CD4-positive, alpha-beta T cell treated with Interleukin-12 subunit alpha and Interleukin-12 subunit beta, for 1 hour (primary cell): ENCODE measurements around the gene ANAPC2.

ENCODE experiments used
- DNase-seq: peaks from one replicate; pipeline ENCODE4 v3.0.0-alpha.2; 2020

The ANAPC2 gene

DNA sequence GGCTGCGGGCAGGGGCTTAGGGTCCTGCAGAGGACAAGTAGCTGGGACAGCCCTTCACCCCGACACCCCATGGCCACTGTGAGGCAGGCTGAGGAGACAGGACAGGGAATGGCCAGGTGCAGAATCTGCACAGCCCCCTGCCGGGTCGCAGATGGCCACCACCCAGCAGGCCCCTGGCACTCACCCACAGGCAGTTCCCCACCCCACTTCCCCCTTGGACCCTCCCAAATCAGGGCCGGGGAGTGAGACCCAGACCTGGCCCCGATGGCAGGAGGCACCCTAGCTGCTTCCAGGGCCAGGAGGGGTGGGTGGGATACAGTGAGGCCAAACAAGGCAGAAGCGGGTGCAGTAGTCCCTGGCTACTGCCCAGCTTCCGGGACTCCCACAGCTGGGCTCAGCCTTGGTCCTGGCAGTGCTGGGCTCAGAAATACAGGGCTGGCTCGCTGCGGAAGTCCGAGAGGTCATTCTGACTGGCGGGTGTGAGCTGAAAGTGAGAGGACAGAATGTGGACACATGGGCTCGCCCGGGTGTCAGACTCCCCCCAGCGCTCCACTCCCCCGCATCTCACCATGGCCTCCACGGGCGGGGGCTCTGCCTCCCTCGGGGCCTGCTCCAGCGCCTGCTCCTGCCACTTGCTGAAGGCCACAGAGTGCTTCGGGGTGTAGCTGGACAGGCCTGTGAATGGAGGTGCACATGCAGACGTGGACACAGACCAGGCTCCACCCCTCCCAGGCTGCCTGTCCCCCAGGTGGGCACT lies 3.5 kb upstream of the ANAPC2 start:
- DNase-seq: no peak

DNA sequence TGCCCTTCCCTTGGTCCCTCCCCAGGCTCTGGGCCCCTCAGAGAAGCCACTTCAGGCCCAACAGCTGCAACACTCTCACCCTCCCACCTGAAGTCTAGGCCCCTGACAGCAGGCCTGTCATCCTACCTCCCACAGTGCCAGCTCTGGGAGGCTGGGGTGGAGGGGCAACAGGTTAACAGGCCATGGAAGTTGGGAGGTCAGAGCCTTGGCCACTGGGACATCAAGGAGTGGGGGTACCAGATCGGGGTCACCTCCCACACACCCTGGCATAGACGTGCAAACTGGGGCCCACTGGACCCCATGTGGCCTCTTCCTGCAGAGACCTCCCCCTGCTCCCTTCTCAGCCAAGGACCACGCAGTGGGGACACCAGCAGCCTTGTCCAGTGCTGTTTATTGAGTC lies 2.9 kb upstream of the ANAPC2 start:
- DNase-seq: no peak

GRCh38 chr9:137190315-137190856 lies 2.0 kb upstream of the ANAPC2 start:
- no peak for DNase-seq

DNA sequence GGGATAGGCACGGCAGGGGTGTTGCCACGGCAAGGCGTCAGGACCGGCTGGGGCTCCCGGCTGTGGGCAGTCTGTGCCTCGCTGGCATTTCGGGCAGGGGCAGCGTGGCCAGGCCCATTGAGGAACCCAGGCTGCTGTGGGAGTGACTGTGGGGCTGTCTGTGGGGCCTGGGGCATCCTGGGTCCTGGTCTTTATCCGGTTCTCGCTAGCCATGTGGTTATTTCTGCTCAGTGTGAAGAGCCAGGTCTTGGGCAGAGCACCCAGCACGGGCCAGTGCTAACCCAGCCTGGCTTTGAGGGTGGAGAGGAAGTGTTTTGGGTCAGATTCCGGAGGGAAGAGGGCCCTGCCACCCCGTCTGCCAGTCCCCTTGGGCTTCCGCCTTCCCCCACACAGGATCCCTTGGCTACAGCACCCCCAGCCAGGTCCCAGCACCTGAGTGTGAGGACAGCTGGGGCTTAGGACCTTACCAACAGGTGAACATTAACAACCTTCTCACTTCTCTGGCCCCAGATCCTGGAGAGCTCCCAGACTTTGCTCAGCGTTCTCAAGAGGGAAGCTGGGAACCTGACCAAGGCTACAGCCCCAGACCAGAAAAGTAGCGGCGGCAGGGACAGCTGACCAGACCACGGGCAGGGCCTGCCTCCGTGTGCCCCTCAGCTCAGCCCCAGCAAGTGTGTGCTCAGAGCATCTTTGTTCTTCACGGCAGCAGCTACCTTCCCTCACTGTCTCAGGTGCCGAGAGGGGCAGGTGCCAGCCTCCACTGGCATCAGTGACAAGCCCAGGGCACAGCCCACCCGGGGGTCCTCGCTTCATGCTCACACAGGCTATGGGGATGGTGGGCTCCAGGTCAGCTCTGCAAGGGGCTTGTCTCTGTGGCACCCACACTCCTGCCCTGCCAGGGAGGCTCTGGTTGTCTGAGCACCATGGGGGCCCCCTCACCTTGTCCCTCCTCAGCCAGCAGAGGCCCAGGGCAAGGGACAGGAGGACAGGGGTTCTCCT lies 1.2 kb upstream of the ANAPC2 start:
- DNase-seq: no peak

DNA sequence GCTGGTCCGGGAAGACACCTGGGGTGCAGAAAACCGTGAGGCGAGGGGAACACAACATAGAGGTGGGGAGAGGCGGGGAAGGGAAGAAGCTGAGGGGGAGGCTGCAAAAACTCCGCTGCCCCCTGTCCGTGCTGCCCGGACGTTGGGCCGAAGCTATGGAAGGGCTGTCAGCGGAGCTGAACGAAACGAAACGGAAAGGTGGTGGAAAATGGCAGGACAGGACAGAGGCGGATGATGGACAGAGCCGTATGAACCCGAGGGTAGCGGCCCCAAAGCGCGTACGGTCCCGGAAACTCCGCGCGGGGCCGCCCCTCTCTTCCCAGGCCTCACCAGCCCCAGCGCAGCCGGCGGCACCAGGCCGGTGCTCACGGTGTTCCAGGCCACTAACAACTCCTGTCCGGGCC lies 272 bp downstream of the ANAPC2 start:
- DNase-seq: no peak

GRCh38 chr9:137187386-137187785 lies 974 bp downstream of the ANAPC2 start:
- DNase-seq: no peak

DNA sequence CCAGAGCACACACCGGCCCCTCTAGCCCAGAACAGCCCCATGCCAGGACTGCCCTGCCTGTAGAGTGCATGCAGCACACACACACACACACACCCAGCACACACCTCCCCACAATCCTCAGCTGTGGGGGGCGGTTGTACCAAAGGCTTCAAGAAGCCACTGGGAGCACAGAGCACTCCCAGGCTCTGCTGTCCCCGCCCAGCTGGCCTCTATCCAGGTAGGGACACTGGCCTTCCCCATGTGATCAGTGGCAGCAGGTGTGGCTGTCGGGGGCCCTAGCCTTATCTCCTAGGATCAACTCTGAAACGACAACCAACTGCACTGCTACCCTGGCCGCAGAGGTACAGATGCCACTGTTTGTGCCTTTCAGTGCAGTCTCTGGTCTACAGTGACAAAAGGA lies 2.0 kb downstream of the ANAPC2 start:
- no peak for DNase-seq

DNA sequence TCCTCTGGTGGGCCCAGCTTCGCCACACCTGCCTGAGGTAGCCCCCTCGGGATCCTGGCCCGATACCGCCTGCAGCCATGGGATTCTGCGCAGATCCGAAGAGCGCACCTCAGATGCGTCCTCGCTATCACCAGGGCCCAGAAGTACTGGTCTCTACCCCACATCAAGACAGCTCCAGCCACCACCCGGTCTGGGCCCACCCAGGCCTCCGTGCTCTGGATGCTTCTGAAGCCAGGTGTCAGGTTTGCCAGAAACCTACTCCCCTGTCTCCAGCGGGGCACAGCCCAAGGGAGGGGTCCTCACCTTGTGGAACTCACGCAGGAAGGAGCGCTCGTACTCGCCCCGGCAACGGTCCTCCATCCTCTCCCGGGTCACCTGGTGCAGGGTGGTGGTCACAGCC lies 2.4 kb downstream of the ANAPC2 start:
- no peak for DNase-seq

DNA sequence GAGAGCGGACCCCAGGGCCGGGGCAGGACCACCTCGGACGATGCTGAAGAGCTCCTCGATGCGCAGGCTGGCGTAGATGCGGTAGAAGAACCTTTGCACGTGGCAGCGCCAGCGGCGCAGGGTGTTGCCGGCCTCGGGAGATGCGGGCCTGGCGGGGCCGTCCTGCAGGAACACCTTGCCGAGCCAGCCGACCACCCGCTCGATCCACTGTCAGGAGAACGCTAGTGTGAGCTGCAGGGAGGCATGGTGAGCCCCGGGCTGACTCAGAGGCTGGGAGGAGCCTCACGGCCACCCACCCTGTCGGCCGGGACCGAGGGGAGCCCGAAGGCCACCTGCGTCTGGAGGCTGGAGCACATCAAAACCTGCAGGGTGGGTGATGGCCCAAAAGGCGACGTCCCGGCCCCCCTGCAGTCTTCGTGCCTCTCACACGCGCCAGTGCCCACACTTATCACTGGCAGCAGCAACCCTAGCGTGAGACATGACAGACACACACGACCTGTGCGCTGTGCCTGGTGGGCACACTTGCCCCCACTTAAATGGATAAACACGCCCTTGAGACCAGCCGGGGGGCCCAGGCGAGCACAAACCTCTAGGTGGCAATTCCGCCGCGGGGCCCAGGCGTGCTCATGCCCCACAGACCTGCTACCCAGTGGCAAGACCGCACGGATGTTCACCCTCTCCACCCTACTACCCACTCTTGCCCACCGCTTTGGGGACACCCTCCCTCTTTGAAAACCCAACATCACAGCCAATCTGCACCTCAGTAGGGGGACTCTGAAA lies 3.3 kb downstream of the ANAPC2 start:
- no peak for DNase-seq

- DNase-seq: no peak
Measured at GRCh38 chr9:137183980-137184595, 4.3 kb downstream of the ANAPC2 start.

GRCh38 chr9:137182836-137183235 lies 5.5 kb downstream of the ANAPC2 start:
- no peak for DNase-seq

GRCh38 chr9:137181680-137182079 lies 6.7 kb downstream of the ANAPC2 start:
- no peak for DNase-seq

DNA sequence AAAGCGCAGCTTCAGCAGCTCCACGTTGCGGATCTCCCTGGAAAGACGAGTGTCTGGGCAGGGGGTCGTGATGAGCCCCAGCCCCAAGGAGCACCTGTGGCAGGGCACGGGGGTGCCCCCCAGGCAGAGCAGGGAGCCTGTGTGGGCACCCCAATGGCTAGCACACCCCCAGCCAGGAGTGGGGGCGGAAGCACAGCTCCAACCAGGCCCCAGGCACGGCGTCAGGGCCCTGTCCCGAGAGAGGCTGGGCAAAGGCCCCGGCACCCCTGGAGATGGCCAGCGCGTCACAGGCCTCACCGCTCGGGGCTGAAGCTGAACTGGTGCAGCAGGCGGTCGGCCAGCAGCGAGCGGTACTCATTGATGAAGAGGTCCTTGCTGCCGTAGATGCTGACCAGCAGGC lies 7.9 kb downstream of the ANAPC2 start:
- DNase-seq: no peak

DNA sequence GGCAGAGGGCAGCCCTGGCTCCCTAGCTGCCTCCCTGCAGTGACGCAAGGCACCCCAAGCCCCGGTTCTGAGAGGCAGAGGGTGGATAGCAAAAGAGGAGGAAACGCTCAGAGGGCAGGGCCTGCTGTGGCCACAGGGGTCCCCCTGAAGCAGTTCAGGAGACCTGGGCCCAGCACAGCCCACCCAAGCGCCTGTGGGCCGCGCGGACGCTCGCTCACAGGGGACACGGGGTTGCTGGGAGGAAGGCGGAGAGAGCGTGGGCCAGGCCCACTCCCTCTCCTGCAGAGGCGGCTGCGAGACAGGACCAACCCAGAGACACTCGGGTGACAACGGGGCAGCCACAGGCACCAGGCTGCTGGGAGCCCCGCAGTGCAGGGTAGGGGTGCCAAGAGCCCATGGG lies 8.6 kb downstream of the ANAPC2 start:
- DNase-seq: no peak

- DNase-seq: no peak
Measured at GRCh38 chr9:137178939-137179630, 9.3 kb downstream of the ANAPC2 start.

DNA sequence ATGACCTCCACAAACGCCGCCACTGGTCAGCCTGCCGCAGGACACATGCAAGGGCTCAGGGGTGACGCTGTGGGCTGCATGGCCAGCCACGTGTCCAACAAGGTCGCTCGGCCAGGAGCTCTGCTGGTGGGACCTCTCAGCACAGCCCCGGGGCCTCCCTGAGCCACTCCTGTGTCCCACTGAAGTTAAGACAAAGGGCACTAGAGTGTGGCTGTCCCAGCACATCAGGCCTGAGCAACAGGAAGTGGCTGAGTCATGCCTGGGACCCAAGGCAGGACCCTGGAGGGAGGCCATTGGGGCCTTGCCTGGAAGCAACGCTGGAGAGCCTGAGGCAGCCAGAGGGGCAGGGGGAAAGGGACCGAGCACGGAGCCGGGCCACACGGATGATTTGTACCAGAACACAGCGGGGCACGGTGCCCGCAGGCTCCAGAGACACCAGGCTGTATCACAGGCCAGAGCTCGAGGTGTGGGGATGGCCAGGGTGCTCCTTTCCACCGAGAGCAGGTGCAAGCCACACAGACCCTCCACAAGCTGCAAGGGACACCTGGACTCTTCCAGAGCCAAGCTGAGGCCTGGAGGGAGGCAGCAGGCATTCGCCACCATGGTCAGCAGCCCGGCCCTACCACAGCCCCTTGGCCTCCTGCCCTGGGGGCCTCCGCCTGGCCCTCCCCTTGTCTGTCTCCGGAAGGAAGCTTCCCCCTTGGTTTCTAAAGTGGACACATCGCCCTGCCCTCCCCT lies 10.0 kb downstream of the ANAPC2 start:
- DNase-seq: no peak

GRCh38 chr9:137176302-137177182 lies 11.8 kb downstream of the ANAPC2 start:
- DNase-seq: peak; percentile 21

- no peak for DNase-seq
Measured at GRCh38 chr9:137175345-137175961, 12.9 kb downstream of the ANAPC2 start.

- DNase-seq: no peak
Measured at GRCh38 chr9:137174722-137175293, 13.6 kb downstream of the ANAPC2 start.
